Subcutaneous adipose tissue (tissue), 4 donors: ENCODE measurements around the gene NCS1. TPM values are rescaled to one million over a fixed set of nuclear protein-coding genes. Genes with fewer than 3 reads are reported as not detected.

Experiments used
- CTCF ChIP-seq: fragments of 450-650 bp; IDR thresholded peaks from one replicate; pipeline ENCODE4 v1.5.1; 2016; ENCODE audit warnings: low read depth, mild to moderate bottlenecking, control low read depth, antibody characterized with exemption, moderate library complexity
- total RNA-seq, 4 donors: library from RNA; depleted of rRNA; stranded (reverse); fragments of >200 nt; gene quantifications; one replicate each; pipeline ENCODE4 v1.1.0, GENCODE V29; 2016

Gene NCS1
- total RNA-seq, 4 donors from 2014 or later: 0.19 to 4.4 (median 1.8) TPM

- TF ChIP-seq CTCF: no peak
Measured at GRCh38 chr9:130266236-130267098, 94.3 kb downstream of the NCS1 start.

GRCh38 chr9:130267930-130268329, 95.7 kb downstream of the NCS1 start:
- TF ChIP-seq CTCF: no peak

GRCh38 chr9:130268521-130269211, 96.5 kb downstream of the NCS1 start:
- TF ChIP-seq CTCF: no peak

- TF ChIP-seq CTCF: no peak
Measured at GRCh38 chr9:130271473-130271872, 99.3 kb downstream of the NCS1 start.

- TF ChIP-seq CTCF: no peak
Measured at GRCh38 chr9:130275156-130275555, 103.0 kb downstream of the NCS1 start.

- no peak for TF ChIP-seq CTCF
Measured at GRCh38 chr9:130276121-130276520, 103.9 kb downstream of the NCS1 start.

- no peak for TF ChIP-seq CTCF
Measured at GRCh38 chr9:130276955-130277354, 104.8 kb downstream of the NCS1 start.
